ENCODE results near the gene OR9G1.

DNA sequence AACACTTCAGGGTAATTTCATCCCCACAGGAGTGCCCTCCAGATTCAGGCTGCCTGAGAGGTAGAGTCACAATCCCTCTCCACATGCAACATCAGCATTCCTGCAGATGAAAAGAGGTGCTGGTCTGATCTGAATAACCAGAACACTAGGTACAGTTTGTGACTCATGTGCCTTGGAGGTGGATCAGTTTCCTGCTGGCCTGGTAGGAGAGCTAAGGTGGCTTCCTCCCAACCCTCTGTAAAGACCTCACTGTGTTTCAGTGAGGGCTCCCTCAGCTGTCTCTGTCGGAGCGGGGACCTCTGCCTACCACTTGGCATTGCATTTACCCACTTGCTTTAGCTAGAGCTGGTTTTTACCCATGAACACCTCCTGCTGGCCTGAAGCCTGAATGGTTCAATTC, 7.6 kb downstream of the OR9G1 start:
- TF ChIP-seq, protein P1, sequence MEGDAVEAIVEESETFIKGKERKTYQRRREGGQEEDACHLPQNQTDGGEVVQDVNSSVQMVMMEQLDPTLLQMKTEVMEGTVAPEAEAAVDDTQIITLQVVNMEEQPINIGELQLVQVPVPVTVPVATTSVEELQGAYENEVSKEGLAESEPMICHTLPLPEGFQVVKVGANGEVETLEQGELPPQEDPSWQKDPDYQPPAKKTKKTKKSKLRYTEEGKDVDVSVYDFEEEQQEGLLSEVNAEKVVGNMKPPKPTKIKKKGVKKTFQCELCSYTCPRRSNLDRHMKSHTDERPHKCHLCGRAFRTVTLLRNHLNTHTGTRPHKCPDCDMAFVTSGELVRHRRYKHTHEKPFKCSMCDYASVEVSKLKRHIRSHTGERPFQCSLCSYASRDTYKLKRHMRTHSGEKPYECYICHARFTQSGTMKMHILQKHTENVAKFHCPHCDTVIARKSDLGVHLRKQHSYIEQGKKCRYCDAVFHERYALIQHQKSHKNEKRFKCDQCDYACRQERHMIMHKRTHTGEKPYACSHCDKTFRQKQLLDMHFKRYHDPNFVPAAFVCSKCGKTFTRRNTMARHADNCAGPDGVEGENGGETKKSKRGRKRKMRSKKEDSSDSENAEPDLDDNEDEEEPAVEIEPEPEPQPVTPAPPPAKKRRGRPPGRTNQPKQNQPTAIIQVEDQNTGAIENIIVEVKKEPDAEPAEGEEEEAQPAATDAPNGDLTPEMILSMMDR (IDR thresholded peaks at IDR 0.05 in 8 of 11, conservative IDR thresholded peaks at IDR 0.05 in 3 of 11): no peak
- no peak for TF ChIP-seq POLR2AphosphoS5 (IDR thresholded peaks at IDR 0.05)
